GM12873 (cell line): ENCODE data around the gene TMBIM4.

Experiments
- CTCF ChIP-seq: IDR thresholded peaks from 2 replicates; pipeline ENCODE4 v1.5.1; 2012; ENCODE audit warnings: low read depth, mild to moderate bottlenecking, moderate library complexity, low read length, control low read depth; ENCODE audit not compliant: insufficient read depth; ENCODE audit errors: missing control alignments

Gene TMBIM4

GRCh38 chr12:66103016-66103913 lies 66.5 kb downstream of the TMBIM4 start:
- peak; percentile 41 for TF ChIP-seq CTCF

GRCh38 chr12:66092559-66093269 lies 77.1 kb downstream of the TMBIM4 start:
- no peak for TF ChIP-seq CTCF

GRCh38 chr12:66090157-66090556 lies 79.6 kb downstream of the TMBIM4 start:
- TF ChIP-seq CTCF = no peak

GRCh38 chr12:66087365-66087943 lies 82.3 kb downstream of the TMBIM4 start:
- TF ChIP-seq CTCF = peak; percentile 78

- no peak for TF ChIP-seq CTCF
These were observed 83.8 kb downstream of the TMBIM4 start for GRCh38 chr12:66085998-66086397.
